ENCODE measurements around the gene TM4SF1. TPM values are rescaled to one million over a fixed set of nuclear protein-coding genes. Genes with fewer than 3 reads are reported as not detected.

Gene TM4SF1
- total RNA-seq, 1 experiment from 2014 or later, result 535 TPM

- ChIA-PET POLR2A (ENCODE audit: unreplicated experiment) (interaction anchor here (1.0 kb wide), 1 partner anchor 17 kb away, joined by 3 read pairs; no protein-coding TSS in a partner anchor), CTCF (no interaction called here)
- no peak for TF ChIP-seq EZH2phosphoT487 (IDR thresholded peaks at IDR 0.05; ENCODE audit: borderline replicate concordance, low read length)
- TF ChIP-seq CTCF (conservative IDR thresholded peaks at IDR 0.05; ENCODE audit: low read depth, low read length), result no peak
- no peak for TF ChIP-seq EZH2 (IDR thresholded peaks at IDR 0.05; ENCODE audit: low read length, unreplicated experiment)
- DNase-seq, result peak; percentile 97
- H3K27ac ChIP-seq (ENCODE audit: low read length), result peak overlapping the region; percentile 96
- peak overlapping the region; percentile 68 for H3K4me2 ChIP-seq (ENCODE audit: low read length)
- intact Hi-C loops (cut with micrococcal nuclease), result no loop called here
- H3K9me2 ChIP-seq (replicated peaks; ENCODE audit: low read length), result no peaks in the 10 kb centered on the region
- H3K36me3 ChIP-seq (ENCODE audit: low read depth, low read length), result no peaks in the 10 kb centered on the region
- no peaks in the 10 kb centered on the region for H3K79me2 ChIP-seq (ENCODE audit: low read length)
- no peaks in the 10 kb centered on the region for H3K9me3 ChIP-seq (ENCODE audit: low read length)
- peak overlapping the region; percentile 87 for H3K9ac ChIP-seq (ENCODE audit: low read length)
- no peaks in the 10 kb centered on the region for H3K27me3 ChIP-seq (ENCODE audit: low read length)
- H3F3A ChIP-seq (ENCODE audit: low read length, unreplicated experiment), result peaks cover 10% of the 10 kb centered on the region
- no peak overlapping the region for H2AFZ ChIP-seq (ENCODE audit: low read length)
- H4K20me1 ChIP-seq (ENCODE audit: low read length), result no peaks in the 10 kb centered on the region
- H3K4me3 ChIP-seq (ENCODE audit: low read length), result peak overlapping the region; percentile 33; the same call in 1 of the 2 replicates
- peak; percentile 47 for ATAC-seq
- BruUV-seq (replicated peaks), result no TSS peak
- peaks cover 83% of the 10 kb centered on the region for H3K4me1 ChIP-seq (ENCODE audit: insufficient read depth, low read length)
These were observed 17.9 kb upstream of the TM4SF1 start for GRCh38 chr3:149395107-149396089.

- CTCF ChIA-PET, result no interaction called here
- peaks cover 17% of the 10 kb centered on the region for H3F3A ChIP-seq (ENCODE audit: low read length, unreplicated experiment)
- POLR2A ChIA-PET (ENCODE audit: unreplicated experiment), result no interaction called here
- H3K27me3 ChIP-seq (ENCODE audit: low read length), result no peaks in the 10 kb centered on the region
- no peaks in the 10 kb centered on the region for H3K79me2 ChIP-seq (ENCODE audit: low read length)
- DNase-seq, result peak; percentile 84
- H3K36me3 ChIP-seq (ENCODE audit: low read depth, low read length), result no peaks in the 10 kb centered on the region
- peak; percentile 99 for TF ChIP-seq CTCF (conservative IDR thresholded peaks at IDR 0.05; ENCODE audit: low read depth, low read length)
- TF ChIP-seq EZH2phosphoT487 (IDR thresholded peaks at IDR 0.05; ENCODE audit: borderline replicate concordance, low read length), result no peak
- H3K4me3 ChIP-seq (ENCODE audit: low read length), result no peak overlapping the region
- ATAC-seq, result peak; percentile 16; the same call in 1 of the 2 replicates
- H3K4me1 ChIP-seq (ENCODE audit: insufficient read depth, low read length), result peaks cover 81% of the 10 kb centered on the region
- intact Hi-C loops (cut with micrococcal nuclease), result loop anchor here (1.0 to 5.0 kb wide), 3 partner anchors 41 to 116 kb away; no protein-coding TSS in a partner anchor
- peak overlapping the region; percentile 38 for H3K4me2 ChIP-seq (ENCODE audit: low read length)
- BruUV-seq (replicated peaks), result no TSS peak
- peak overlapping the region; percentile 96 for H3K27ac ChIP-seq (ENCODE audit: low read length)
- no peaks in the 10 kb centered on the region for H3K9me2 ChIP-seq (replicated peaks; ENCODE audit: low read length)
- no peak overlapping the region; the same call in 1 of the 2 replicates for H2AFZ ChIP-seq (ENCODE audit: low read length)
- H4K20me1 ChIP-seq (ENCODE audit: low read length), result no peaks in the 10 kb centered on the region
- H3K9me3 ChIP-seq (ENCODE audit: low read length), result no peaks in the 10 kb centered on the region
- peak overlapping the region; percentile 87 for H3K9ac ChIP-seq (ENCODE audit: low read length)
These were observed 16.1 kb upstream of the TM4SF1 start for GRCh38 chr3:149393345-149394160.

Data from PC-3 (cell line).